Forelimb muscle (tissue), 1 donor: ENCODE results near the gene TRIM10. TPM values are rescaled to one million over a fixed set of nuclear protein-coding genes. Genes with fewer than 3 reads are reported as not detected.
"Not testable (repeated sequence)": the region's sequence is repeated elsewhere in the genome, so short reads cannot be mapped to it uniquely, and the experiment has no call there.

Source experiments
- DNase-seq: peaks from one replicate; pipeline ENCODE4 v3.0.0-alpha.2; 2013; ENCODE audit warnings: low read depth
- polyA plus RNA-seq: library from polyadenylated mRNA; unstranded; fragments of 120-200 nt; gene quantifications from one replicate; pipeline ENCODE4 v1.2.1, GENCODE V29; 2013; ENCODE audit not compliant: insufficient read length

The TRIM10 gene
- polyA plus RNA-seq, 1 donor = 0.48 TPM

- DNase-seq = no peak
These were observed 30.8 kb downstream of the TRIM10 start for GRCh38 chr6:30130179-30130679.

GRCh38 chr6:30129265-30130178 lies 31.5 kb downstream of the TRIM10 start:
- DNase-seq = no peak

GRCh38 chr6:30127238-30128093 lies 33.5 kb downstream of the TRIM10 start:
- no peak for DNase-seq

- DNase-seq = no peak
These were observed 38.5 kb downstream of the TRIM10 start for GRCh38 chr6:30122515-30122914.

- DNase-seq = no peak
These were observed 39.3 kb downstream of the TRIM10 start for GRCh38 chr6:30121446-30122366.

GRCh38 chr6:30118691-30119090 lies 42.3 kb downstream of the TRIM10 start:
- not testable (repeated sequence) for DNase-seq

- DNase-seq = no peak
These were observed 44.3 kb downstream of the TRIM10 start for GRCh38 chr6:30116724-30117123.

- DNase-seq = no peak
These were observed 47.2 kb downstream of the TRIM10 start for GRCh38 chr6:30113841-30114240.

GRCh38 chr6:30113003-30113759 lies 47.8 kb downstream of the TRIM10 start, which contains the start of gene TRIM31:
Gene TRIM31 (minus strand): TSS chr6:30113090. CDS start chr6:30112805, 285 bp downstream.
- no peak for DNase-seq

- DNase-seq = no peak
These were observed 48.5 kb downstream of the TRIM10 start for GRCh38 chr6:30112402-30112994.

- DNase-seq = no peak
These were observed 49.6 kb downstream of the TRIM10 start for GRCh38 chr6:30111266-30111856.

- no peak for DNase-seq
These were observed 56.4 kb downstream of the TRIM10 start for GRCh38 chr6:30104661-30105060.

- DNase-seq = no peak
These were observed 57.2 kb downstream of the TRIM10 start for GRCh38 chr6:30103872-30104179.

GRCh38 chr6:30102970-30103871 lies 57.8 kb downstream of the TRIM10 start:
- DNase-seq = peak; percentile 62

GRCh38 chr6:30102414-30102969 lies 58.5 kb downstream of the TRIM10 start:
- DNase-seq = no peak
